NOMO-1 treated with DMSO at 0.1 percent for 48 hours (cell line): ENCODE data around the gene CELF2.
"Not testable (repeated sequence)": the region's sequence is repeated elsewhere in the genome, so short reads cannot be mapped to it uniquely, and the experiment has no call there.

Source experiments
- DNase-seq: peaks from one replicate; lab custom pipeline; 2025; ENCODE audit not compliant: unreplicated experiment; lab: John Stamatoyannopoulos, UW

CELF2 gene

DNA sequence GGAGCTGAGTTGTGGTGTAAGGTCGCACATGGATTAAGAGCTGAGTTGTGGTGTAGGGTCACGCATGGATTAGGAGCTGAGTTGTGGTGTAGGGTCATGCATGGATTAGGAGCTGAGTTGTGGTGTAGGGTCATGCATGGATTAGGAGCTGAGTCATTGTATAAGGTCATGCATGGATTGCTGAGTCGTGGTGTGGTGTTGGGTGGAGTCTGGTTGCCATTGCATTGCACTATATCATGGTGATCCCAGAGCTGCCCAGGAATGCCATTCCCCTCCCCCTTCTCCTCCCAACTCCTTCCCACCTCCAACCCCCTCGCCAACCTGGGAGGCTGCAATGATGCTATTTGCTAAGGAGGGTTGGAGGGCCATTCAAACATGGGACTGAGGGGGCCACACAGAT, 349.2 kb downstream of the CELF2 start:
- DNase-seq: not testable (repeated sequence)

DNA sequence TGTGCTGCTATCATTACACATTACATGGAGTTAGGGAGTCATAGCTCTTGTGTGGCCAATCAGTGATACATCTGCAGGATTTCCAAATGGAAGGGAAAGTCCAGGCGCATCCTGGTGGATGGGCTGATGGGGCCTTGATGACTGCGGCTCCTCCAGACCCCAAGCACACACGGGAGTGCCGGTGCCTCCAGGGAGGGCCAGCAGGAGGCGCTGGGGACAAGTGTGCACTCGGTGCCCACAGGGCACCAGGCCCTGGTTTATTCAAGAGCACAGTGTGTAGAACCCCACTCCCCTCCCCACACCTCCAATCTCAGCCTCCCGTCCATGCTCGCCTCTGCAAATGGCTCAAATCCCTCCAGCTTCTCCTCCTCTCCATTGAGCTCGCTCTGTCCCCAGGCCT, 349.8 kb downstream of the CELF2 start:
- DNase-seq: no peak

DNA sequence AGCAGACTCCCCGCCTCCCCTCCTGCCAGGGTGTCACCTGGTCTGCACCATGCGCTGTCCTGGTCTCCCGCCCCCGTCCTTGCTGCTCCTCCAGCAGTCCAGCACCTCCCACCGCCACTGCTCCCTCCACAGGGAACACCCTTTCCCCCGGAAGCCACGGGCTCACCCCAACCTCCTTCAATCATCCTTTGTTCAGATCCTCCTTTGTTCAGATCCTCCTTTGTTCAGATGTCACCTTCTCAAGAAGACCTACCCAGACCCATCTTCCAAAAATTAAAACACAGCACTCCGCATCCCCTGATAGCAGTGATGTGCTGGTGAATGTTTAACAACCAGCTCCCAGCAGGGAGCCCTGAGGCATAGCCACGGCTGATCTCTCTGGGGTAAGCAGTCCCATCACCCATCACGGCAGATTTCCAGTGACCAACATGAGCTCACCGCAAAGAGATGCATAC, 356.1 kb downstream of the CELF2 start:
- no peak for DNase-seq

DNA sequence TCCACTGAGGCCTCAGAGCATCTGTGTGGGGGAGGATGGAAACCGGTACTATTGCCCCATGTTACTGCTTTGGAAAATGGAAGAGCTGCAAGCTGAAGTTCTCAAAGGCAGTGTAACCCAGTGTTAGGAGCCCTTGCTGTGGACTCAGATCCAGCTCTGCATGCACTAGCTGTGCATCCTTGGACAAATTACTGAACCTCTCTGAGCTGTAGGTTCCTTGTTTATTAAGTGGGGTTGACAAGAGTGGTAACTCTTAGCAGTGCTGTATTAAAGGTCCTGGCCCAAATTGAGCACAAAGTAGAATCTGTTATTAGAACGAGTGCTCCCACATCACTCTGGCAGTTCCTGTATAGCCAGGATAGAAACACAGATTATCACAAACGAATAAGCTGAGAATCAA, 359.6 kb downstream of the CELF2 start:
- no peak for DNase-seq

GRCh38 chr10:11378835-11379234, 361.2 kb downstream of the CELF2 start:
- no peak for DNase-seq

- DNase-seq: no peak
Observed at GRCh38 chr10:11379771-11380170, 362.1 kb downstream of the CELF2 start.

DNA sequence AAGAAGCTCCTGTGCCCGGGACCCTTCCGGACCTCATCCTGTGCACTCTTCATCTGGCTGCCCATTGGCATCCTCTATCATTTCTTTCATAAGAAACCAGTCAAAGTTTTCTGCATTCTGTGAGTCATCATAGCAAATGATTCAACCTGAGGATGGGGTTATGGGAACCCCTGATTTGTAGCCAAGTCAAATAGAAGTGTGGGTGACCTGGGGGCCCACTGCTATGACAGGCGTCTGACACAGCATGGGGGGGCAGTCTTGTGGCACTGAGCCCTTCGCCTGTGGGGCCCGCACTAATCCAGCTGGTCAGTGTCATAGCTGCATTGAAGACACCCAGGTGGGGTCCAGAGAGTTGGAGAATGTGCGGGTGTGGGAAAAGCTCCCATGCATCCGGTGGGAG, 363.4 kb downstream of the CELF2 start:
- DNase-seq: no peak

- DNase-seq: no peak
Observed at GRCh38 chr10:11381511-11381910, 363.8 kb downstream of the CELF2 start.

DNA sequence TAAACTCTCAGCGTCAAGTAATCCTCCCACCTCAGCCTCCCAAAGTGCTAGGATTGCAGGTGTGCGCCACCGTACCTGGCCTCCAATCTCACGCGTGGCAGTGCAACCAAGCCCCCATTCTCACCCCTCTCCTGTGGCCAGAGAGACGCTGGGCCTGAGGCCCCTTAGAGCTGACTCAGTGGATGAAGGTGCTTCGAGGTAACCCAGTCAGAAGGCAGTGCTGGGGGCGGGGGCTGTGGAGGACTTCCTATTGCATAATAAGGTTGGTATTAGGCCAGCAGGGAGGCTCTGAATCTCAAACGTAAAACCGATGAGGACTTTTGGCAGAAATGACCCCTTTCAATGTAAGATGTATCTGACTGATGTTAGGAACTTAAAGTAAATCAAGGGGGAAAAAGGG, 364.5 kb downstream of the CELF2 start:
- no peak for DNase-seq

- no peak for DNase-seq
Observed at GRCh38 chr10:11386044-11386443, 368.4 kb downstream of the CELF2 start.
